T-helper 2 cell treated with Interferon-gamma antibody and Interleukin-4, amounts not matched to agents 5 μg/mL and 100 μg/mL, for 36 hours (primary cell): ENCODE data around the gene VAV3.
"Not testable (repeated sequence)": the region's sequence is repeated elsewhere in the genome, so short reads cannot be mapped to it uniquely, and the experiment has no call there.

Experiments
- DNase-seq: peaks from one replicate; pipeline ENCODE4 v3.0.0; 2021; ENCODE audit warnings: low spot score
- H3K27ac Mint-ChIP-seq: one replicate; pipeline ENCODE4 v1.8.0; 2021; ENCODE audit warnings: mild to moderate bottlenecking, mixed read lengths
- H3K27me3 Mint-ChIP-seq: one replicate; pipeline ENCODE4 v1.8.0; 2021; ENCODE audit warnings: low read depth, mixed read lengths
- H3K36me3 Mint-ChIP-seq: one replicate; pipeline ENCODE4 v1.8.0; 2021; ENCODE audit warnings: low read depth, mixed read lengths
- H3K4me1 Mint-ChIP-seq: one replicate; pipeline ENCODE4 v1.8.0; 2021; ENCODE audit warnings: low read depth, mixed read lengths
- H3K4me3 Mint-ChIP-seq: one replicate; pipeline ENCODE4 v1.8.0; 2022; ENCODE audit warnings: mild to moderate bottlenecking, moderate library complexity, mixed read lengths
- H3K9me3 Mint-ChIP-seq: one replicate; pipeline ENCODE4 v1.8.0; 2021; ENCODE audit warnings: mixed read lengths

Gene VAV3

DNA sequence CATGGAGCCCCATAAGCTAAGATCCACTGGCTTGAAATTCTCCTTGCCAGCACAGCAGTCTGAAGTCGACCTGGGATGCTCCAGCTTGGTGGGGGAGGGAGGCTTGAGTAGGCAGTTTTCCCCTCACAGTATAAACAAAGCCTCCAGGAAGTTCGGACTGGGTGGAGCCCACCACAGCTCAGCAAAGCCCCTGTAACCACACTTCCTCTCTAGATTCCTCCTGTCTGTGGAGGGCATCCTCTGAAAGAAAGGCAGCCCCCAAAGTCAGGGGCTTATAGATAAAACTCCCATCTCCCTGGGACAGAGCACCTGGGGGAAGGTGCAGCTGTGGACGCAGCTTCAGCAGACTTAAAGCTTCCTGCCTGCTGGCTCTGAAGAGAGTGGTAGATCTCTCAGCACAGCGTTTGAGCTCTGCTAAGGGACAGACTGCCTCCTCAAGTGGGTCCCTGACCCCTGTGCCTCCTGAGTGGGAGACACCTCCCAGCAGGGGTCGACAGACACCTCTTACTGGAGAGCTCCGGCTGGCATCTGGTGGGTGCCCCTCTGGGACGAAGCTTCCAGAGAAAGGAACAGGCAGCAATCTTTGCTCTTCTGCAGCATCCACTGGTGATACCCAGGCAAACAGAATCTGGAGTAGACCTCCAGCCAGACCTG, 120.3 kb downstream of the VAV3 start:
- Mint-ChIP-seq H3K27ac (peak overlapping the region; percentile 38), H3K4me3 (peak overlapping the region; percentile 27), H3K4me1 (peaks cover 42% of the 10 kb centered on the region), H3K27me3 (peaks cover 11% of the 10 kb centered on the region), H3K36me3 (peaks cover 12% of the 10 kb centered on the region)
- DNase-seq, H3K9me3 Mint-ChIP-seq: not testable (repeated sequence)

DNA sequence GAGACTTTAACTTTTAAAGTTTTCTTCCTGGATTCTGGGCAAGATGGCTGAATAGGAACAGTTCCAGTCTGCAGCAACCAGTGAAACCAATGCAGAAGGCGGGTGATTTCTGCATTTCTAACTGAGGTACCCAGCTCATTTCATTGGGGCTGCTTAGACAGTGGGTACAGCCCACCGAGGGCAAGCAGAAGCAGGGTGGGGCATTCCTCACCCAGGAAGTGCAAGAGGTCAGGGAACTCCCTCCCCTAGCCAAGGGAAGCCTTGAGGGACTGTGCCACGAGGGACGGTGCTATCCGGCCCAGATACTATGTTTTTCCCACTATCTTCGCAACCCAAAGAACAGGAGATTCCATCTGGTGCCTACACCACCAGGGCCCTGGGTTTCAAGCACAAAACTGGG, 121.0 kb downstream of the VAV3 start:
- peaks cover 44% of the 10 kb centered on the region for H3K4me1 Mint-ChIP-seq
- H3K27me3 Mint-ChIP-seq = peaks cover 9% of the 10 kb centered on the region
- peak overlapping the region; percentile 12 for H3K27ac Mint-ChIP-seq
- no peak overlapping the region for H3K4me3 Mint-ChIP-seq
- H3K36me3 Mint-ChIP-seq = peaks cover 12% of the 10 kb centered on the region
- peaks cover 8% of the 10 kb centered on the region for H3K9me3 Mint-ChIP-seq
- DNase-seq = no peak

DNA sequence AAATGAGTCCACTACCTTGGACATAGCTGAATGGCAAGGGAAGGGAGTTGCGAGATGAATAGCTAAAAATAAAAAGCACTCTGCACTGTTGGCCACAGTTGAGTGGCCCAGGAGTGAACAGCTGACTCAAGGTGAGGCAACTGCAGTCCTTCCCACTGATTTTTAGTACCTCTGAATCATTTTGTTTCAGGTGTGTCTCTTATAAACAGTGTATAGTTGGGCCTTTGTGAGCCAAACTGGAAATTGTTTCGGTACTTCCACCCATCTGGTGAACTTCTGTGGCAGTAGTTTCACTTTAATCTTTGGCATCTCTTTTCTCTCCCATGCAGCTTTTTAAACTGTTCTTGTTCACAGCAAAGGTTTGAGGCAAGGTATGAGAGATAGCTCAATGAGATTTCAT, 122.7 kb downstream of the VAV3 start:
- Mint-ChIP-seq H3K4me1 (peaks cover 44% of the 10 kb centered on the region), H3K4me3 (peak overlapping the region; percentile 24), H3K27me3 (peaks cover 3% of the 10 kb centered on the region)

DNA sequence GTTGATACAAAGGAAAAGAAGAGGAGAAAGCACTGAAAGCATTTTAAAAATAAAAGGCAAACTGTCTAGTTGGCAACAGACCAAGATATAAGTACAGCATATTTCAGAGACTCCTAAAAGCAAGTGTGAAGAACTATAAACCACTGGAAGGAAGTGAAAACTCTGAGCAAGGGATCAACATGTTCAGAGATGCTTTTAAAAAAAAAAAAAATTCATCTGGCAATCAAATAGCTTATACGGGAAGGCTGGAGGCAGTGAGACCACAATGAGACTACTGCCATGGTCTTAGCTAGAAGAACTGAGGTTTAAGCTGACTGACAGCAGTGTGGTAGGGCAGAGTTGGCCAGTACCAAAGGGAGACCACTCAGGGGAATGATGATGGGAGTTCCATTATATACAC, 124.3 kb downstream of the VAV3 start:
- Mint-ChIP-seq H3K36me3 (peaks cover 12% of the 10 kb centered on the region), H3K27me3 (no peaks in the 10 kb centered on the region), H3K27ac (peak overlapping the region; percentile 47), H3K4me1 (peaks cover 42% of the 10 kb centered on the region), H3K4me3 (peak overlapping the region; percentile 20), H3K9me3 (peaks cover 10% of the 10 kb centered on the region)
- no peak for DNase-seq

More for the DNA sequence above, 122.7 kb downstream of the VAV3 start:
- no peak overlapping the region for H3K27ac Mint-ChIP-seq
- H3K9me3 Mint-ChIP-seq = peaks cover 13% of the 10 kb centered on the region
- H3K36me3 Mint-ChIP-seq = peaks cover 15% of the 10 kb centered on the region
- no peak for DNase-seq

GRCh38 chr1:107838056-107838455, 126.9 kb downstream of the VAV3 start:
- Mint-ChIP-seq H3K36me3 (peaks cover 8% of the 10 kb centered on the region), H3K9me3 (peaks cover 10% of the 10 kb centered on the region), H3K27me3 (no peaks in the 10 kb centered on the region), H3K27ac (no peak overlapping the region), H3K4me1 (peaks cover 30% of the 10 kb centered on the region), H3K4me3 (no peak overlapping the region)
- no peak for DNase-seq

DNA sequence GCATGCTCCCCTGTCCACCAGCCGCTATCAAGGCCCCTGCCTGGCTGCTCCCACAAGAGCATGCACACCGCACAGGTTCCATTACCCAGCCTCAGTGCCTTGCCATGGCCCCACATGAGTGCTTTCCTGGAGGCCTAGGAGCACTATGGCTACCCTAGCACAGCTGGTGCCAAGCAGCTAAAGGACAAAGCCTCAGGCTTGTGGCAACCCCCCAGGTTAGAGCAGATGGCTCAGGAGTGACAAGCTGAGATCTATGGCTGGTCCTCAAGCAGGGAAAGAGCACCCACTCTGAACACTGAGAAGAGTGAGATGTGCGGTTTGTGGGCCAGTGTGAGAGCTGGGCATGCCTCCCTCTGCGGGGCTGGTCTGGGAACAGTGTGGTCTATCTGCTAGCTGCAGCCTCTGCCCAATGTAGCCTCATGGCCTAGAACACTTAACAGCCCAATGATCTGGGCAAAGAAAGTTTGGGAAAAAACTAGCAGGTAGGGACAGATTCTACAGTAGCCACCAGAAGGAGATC, 129.8 kb downstream of the VAV3 start:
- no peaks in the 10 kb centered on the region for H3K27me3 Mint-ChIP-seq
- DNase-seq = no peak
- peaks cover 10% of the 10 kb centered on the region for H3K9me3 Mint-ChIP-seq
- no peak overlapping the region for H3K4me3 Mint-ChIP-seq
- H3K27ac Mint-ChIP-seq = no peak overlapping the region
- H3K36me3 Mint-ChIP-seq = peaks cover 3% of the 10 kb centered on the region
- H3K4me1 Mint-ChIP-seq = peaks cover 24% of the 10 kb centered on the region

DNA sequence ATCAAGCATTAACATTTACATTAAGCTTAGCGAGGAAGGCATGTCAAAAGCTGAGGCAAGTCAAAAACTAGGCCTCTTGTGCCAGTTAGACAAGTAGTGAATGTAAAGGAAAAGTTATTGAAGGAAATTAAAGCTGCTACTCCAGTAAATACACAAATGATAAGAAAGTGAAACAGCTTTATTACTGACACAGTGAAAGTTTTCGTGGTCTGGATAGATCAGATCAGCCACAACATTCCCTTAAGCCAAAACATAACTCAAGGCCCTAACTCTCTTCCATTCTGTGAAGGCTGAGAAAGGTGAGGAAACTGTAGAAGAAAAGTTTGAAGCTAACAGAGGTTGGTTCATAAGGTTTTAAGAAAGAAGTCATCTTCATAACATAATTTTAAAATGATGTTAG, 131.9 kb downstream of the VAV3 start:
- Mint-ChIP-seq H3K4me3 (no peak overlapping the region), H3K4me1 (peaks cover 38% of the 10 kb centered on the region), H3K36me3 (peaks cover 4% of the 10 kb centered on the region), H3K27me3 (no peaks in the 10 kb centered on the region), H3K9me3 (peaks cover 10% of the 10 kb centered on the region), H3K27ac (no peak overlapping the region)
- no peak for DNase-seq

DNA sequence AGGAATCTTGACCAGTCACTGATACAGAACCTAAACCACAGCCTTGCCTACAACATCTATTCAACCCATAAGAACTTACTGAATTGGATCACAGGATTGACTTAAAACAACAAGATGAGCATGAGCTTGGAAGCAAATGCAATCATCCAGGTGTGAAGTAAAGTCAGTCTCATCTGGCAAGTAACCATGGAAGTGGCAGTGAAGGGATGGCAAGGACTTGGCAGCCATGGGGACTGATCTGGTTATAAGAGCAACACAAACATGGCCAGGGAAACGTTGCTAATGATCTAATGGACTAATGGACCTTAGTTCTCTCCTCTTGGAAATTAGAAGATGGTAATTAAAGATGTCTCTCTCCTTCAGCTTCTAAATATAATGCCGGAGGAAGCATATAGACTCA, 133.1 kb downstream of the VAV3 start:
- no peak overlapping the region for H3K4me3 Mint-ChIP-seq
- no peaks in the 10 kb centered on the region for H3K27me3 Mint-ChIP-seq
- H3K4me1 Mint-ChIP-seq = peaks cover 38% of the 10 kb centered on the region
- DNase-seq = no peak
- H3K36me3 Mint-ChIP-seq = peaks cover 2% of the 10 kb centered on the region
- peaks cover 4% of the 10 kb centered on the region for H3K9me3 Mint-ChIP-seq
- H3K27ac Mint-ChIP-seq = no peak overlapping the region

DNA sequence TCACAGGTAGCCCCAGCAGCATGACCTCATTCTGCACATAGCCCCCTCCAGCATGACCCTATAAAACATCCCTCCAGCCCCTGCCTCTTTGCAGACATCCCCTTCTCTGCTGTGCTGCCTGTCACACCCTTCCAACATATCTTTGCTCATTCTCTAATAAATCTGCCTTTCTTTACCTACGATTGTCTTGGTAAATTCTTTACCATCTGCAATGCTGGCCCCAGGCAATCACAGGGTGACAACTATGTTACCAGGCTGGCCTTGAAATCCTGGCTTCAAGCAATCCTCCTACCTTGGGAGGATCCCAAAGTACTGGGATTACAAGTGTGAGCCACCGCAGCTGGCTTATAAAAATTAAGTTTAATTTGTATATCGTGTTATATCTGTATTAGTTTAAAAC, 134.5 kb downstream of the VAV3 start:
- Mint-ChIP-seq H3K4me3 (no peak overlapping the region), H3K4me1 (peaks cover 34% of the 10 kb centered on the region), H3K9me3 (no peaks in the 10 kb centered on the region), H3K36me3 (peaks cover 2% of the 10 kb centered on the region), H3K27me3 (no peaks in the 10 kb centered on the region), H3K27ac (no peak overlapping the region)
- DNase-seq = no peak

- no peak for DNase-seq
- peaks cover 2% of the 10 kb centered on the region for H3K36me3 Mint-ChIP-seq
- H3K27ac Mint-ChIP-seq = no peak overlapping the region
- H3K9me3 Mint-ChIP-seq = no peaks in the 10 kb centered on the region
- H3K4me1 Mint-ChIP-seq = peaks cover 34% of the 10 kb centered on the region
- H3K4me3 Mint-ChIP-seq = peak overlapping the region; percentile 12
- no peaks in the 10 kb centered on the region for H3K27me3 Mint-ChIP-seq
These were observed 134.9 kb downstream of the VAV3 start for GRCh38 chr1:107830075-107830474.

DNA sequence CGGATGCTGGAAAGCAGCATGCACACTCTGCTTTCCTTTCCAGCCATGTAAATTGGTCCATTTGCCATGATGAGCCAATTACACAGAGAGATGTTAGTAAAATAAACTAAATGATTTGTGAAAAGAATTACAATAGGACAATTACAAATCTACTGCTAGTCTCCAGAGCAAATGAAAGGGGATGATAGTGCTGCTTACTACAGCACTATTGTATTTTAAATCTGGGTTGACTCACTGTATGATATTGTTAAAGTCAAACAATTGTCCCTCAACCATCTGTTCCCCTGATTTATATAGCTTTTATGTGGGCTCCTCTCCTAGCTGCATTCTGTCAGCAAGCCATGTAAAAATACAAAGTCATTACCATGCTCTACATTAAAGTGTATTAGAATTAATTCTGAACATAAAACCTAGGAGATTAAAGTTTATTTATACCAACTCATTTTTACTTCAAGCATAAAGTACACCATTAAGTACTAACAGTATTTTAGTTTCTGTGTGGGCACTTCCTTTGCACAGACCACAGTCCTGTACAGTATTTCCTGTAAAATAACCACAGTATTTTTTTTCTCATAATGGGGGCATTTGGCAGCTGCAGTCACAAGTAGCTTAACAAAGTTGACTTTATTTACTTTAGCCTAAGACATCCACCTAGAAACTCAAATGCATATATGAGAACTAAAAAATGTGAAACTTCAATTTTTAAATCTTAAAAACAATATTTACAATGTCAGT, 135.8 kb downstream of the VAV3 start:
- Mint-ChIP-seq H3K27me3 (no peaks in the 10 kb centered on the region), H3K4me3 (peak overlapping the region; percentile 55), H3K27ac (peak overlapping the region; percentile 57), H3K9me3 (peaks cover 1% of the 10 kb centered on the region), H3K36me3 (peaks cover 2% of the 10 kb centered on the region), H3K4me1 (peaks cover 34% of the 10 kb centered on the region)
- DNase-seq = no peak

- H3K4me1 Mint-ChIP-seq = peaks cover 22% of the 10 kb centered on the region
- H3K4me3 Mint-ChIP-seq = no peak overlapping the region
- H3K9me3 Mint-ChIP-seq = peaks cover 17% of the 10 kb centered on the region
- no peak overlapping the region for H3K27ac Mint-ChIP-seq
- H3K27me3 Mint-ChIP-seq = no peaks in the 10 kb centered on the region
- H3K36me3 Mint-ChIP-seq = peaks cover 5% of the 10 kb centered on the region
- no peak for DNase-seq
These were observed 140.0 kb downstream of the VAV3 start for GRCh38 chr1:107824946-107825345.

- no peak overlapping the region for H3K4me3 Mint-ChIP-seq
- peaks cover 17% of the 10 kb centered on the region for H3K9me3 Mint-ChIP-seq
- peaks cover 3% of the 10 kb centered on the region for H3K36me3 Mint-ChIP-seq
- DNase-seq = peak; percentile 9
- no peak overlapping the region for H3K27ac Mint-ChIP-seq
- peaks cover 7% of the 10 kb centered on the region for H3K4me1 Mint-ChIP-seq
- H3K27me3 Mint-ChIP-seq = no peaks in the 10 kb centered on the region
These were observed 143.6 kb downstream of the VAV3 start for GRCh38 chr1:107821340-107821739.

DNA sequence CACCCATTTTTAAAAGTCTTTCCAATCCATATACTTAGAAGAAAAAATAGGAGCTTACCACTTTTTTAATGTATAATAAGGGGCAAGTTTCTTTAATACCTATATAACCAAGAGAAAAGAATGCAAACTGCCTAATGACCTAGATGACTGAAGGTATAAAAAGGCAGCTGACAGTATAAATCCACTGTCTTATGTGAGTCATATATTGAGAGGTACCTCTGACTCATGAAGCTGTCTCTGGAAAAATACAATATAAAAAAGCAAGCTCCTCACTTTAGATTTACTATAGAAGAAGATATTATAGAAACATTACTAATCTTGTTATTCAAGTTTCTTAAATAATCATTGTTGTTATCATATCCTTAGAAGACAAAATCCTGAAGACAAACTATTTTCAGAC, 144.2 kb downstream of the VAV3 start:
- no peak overlapping the region for H3K4me3 Mint-ChIP-seq
- peaks cover 7% of the 10 kb centered on the region for H3K4me1 Mint-ChIP-seq
- H3K36me3 Mint-ChIP-seq = peaks cover 3% of the 10 kb centered on the region
- no peaks in the 10 kb centered on the region for H3K27me3 Mint-ChIP-seq
- peaks cover 17% of the 10 kb centered on the region for H3K9me3 Mint-ChIP-seq
- H3K27ac Mint-ChIP-seq = no peak overlapping the region
- no peak for DNase-seq
